H9 (cell line): ENCODE results near the gene MYT1. TPM values are rescaled to one million over a fixed set of nuclear protein-coding genes. Genes with fewer than 3 reads are reported as not detected.
A peak's percentile ranks its signal among the peaks of the same experiment; 100 is the strongest.
"Not testable (repeated sequence)": the region's sequence is repeated elsewhere in the genome, so short reads cannot be mapped to it uniquely, and the experiment has no call there.

Source experiments
- DNase-seq: peaks from one replicate; pipeline ENCODE4 v3.0.0-alpha.2; 2017
- H2AFZ ChIP-seq: one replicate; pipeline ENCODE4 v1.6.1; 2013; ENCODE audit warnings: mild to moderate bottlenecking, low read length, control low read depth, moderate library complexity
- H2AK5ac ChIP-seq: 2 replicates; pipeline ENCODE4 v1.6.1; 2013; ENCODE audit warnings: low read length, control low read depth, mixed read lengths; ENCODE audit not compliant: insufficient read length
- H2BK120ac ChIP-seq: one replicate; pipeline ENCODE4 v1.6.1; 2013; ENCODE audit warnings: low read depth, mild to moderate bottlenecking, low read length, control low read depth, inconsistent platforms; ENCODE audit not compliant: poor library complexity, severe bottlenecking
- H2BK12ac ChIP-seq: 2 replicates; pipeline ENCODE4 v1.6.1; 2013; ENCODE audit warnings: low read length, control low read depth, mixed read lengths, low read depth; ENCODE audit not compliant: insufficient read length
- H2BK15ac ChIP-seq: 2 replicates; pipeline ENCODE4 v1.6.1; 2013; ENCODE audit warnings: low read depth, low read length, control low read depth
- H2BK20ac ChIP-seq: one replicate; pipeline ENCODE4 v1.6.1; 2013; ENCODE audit warnings: low read depth, mild to moderate bottlenecking, low read length, control low read depth, inconsistent platforms; ENCODE audit not compliant: poor library complexity, severe bottlenecking
- H2BK5ac ChIP-seq: 2 replicates; pipeline ENCODE4 v1.6.1; 2013; ENCODE audit warnings: low read length, control low read depth, mixed read lengths; ENCODE audit not compliant: insufficient read length
- H3K14ac ChIP-seq: 2 replicates; pipeline ENCODE4 v1.6.1; 2013; ENCODE audit warnings: low read length, control low read depth; ENCODE audit not compliant: insufficient read depth
- H3K18ac ChIP-seq: 2 replicates; pipeline ENCODE4 v1.6.1; 2013; ENCODE audit warnings: low read depth, mild to moderate bottlenecking, mixed read lengths, low read length, control low read depth; ENCODE audit not compliant: insufficient read length
- H3K23ac ChIP-seq: 2 replicates; pipeline ENCODE4 v1.6.1; 2013; ENCODE audit warnings: low read length, control low read depth, mixed read lengths, low read depth; ENCODE audit not compliant: insufficient read length
- H3K23me2 ChIP-seq: 2 replicates; pipeline ENCODE4 v1.6.1; 2013; ENCODE audit warnings: low read depth, mild to moderate bottlenecking, mixed read lengths, low read length, control low read depth; ENCODE audit not compliant: insufficient read length, poor library complexity, severe bottlenecking
- H3K27ac ChIP-seq: 2 replicates; pipeline ENCODE4 v1.5.1; 2013; ENCODE audit warnings: low read length, control low read depth, mixed read lengths, low read depth; ENCODE audit not compliant: insufficient read length
- H3K27me3 ChIP-seq: 2 replicates; pipeline ENCODE4 v1.6.1; 2013; ENCODE audit warnings: low read length, control low read depth, inconsistent platforms; ENCODE audit not compliant: insufficient read depth
- H3K4ac ChIP-seq: 2 replicates; pipeline ENCODE4 v1.6.1; 2013; ENCODE audit warnings: low read depth, mild to moderate bottlenecking, control low read depth, inconsistent platforms, low read length, moderate library complexity
- H3K4me1 ChIP-seq: 2 replicates; pipeline ENCODE4 v1.6.1; 2013; ENCODE audit warnings: low read length, control low read depth, inconsistent platforms; ENCODE audit not compliant: insufficient read depth
- H3K4me2 ChIP-seq: 2 replicates; pipeline ENCODE4 v1.6.1; 2013; ENCODE audit warnings: low read length, control low read depth, mixed read lengths; ENCODE audit not compliant: insufficient read length, insufficient read depth
- H3K56ac ChIP-seq: 2 replicates; pipeline ENCODE4 v1.6.1; 2013; ENCODE audit warnings: low read depth, mild to moderate bottlenecking, mixed read lengths, low read length, control low read depth; ENCODE audit not compliant: insufficient read length
- H3K79me1 ChIP-seq: 2 replicates; pipeline ENCODE4 v1.6.1; 2013; ENCODE audit warnings: low read depth, mild to moderate bottlenecking, moderate library complexity, low read length, control low read depth, inconsistent platforms; ENCODE audit not compliant: insufficient read depth, poor library complexity, severe bottlenecking
- H3K79me2 ChIP-seq: 2 replicates; pipeline ENCODE4 v1.6.1; 2013; ENCODE audit warnings: low read length, control low read depth, inconsistent platforms; ENCODE audit not compliant: insufficient read depth
- H3K9ac ChIP-seq: 2 replicates; pipeline ENCODE4 v1.6.1; 2013; ENCODE audit warnings: low read length, control low read depth, mixed read lengths; ENCODE audit not compliant: insufficient read length; ENCODE audit errors: extremely low read depth
- H3K9me3 ChIP-seq: one replicate; pipeline ENCODE4 v1.6.1; 2013; ENCODE audit warnings: low read depth, low read length, inconsistent platforms; ENCODE audit not compliant: control insufficient read depth
- H3T11ph ChIP-seq: one replicate; pipeline ENCODE4 v1.6.1; 2013; ENCODE audit warnings: mild to moderate bottlenecking, low read length, control low read depth, inconsistent platforms
- H4K20me1 ChIP-seq: one replicate; pipeline ENCODE4 v1.6.1; 2013; ENCODE audit not compliant: control insufficient read depth, insufficient read length, insufficient read depth
- H4K5ac ChIP-seq: 2 replicates; pipeline ENCODE4 v1.6.1; 2013; ENCODE audit warnings: low read depth, mild to moderate bottlenecking, mixed read lengths, low read length, control low read depth; ENCODE audit not compliant: insufficient read length
- H4K8ac ChIP-seq: replicated peaks from 2 replicates; pipeline ENCODE4 v1.6.1; 2013; ENCODE audit warnings: low read length, control low read depth, mixed read lengths, low read depth; ENCODE audit not compliant: insufficient read length
- H4K91ac ChIP-seq: 2 replicates; pipeline ENCODE4 v1.6.1; 2013; ENCODE audit warnings: low read depth, mild to moderate bottlenecking, moderate library complexity, mixed read lengths, low read length, control low read depth; ENCODE audit not compliant: insufficient read length
- H3K27ac Mint-ChIP-seq, 3 experiments: 2 replicates in 2 of 3; 3 replicates in 1 of 3; pipeline ENCODE4 v1.8.0; 2020 to 2021; ENCODE audit warnings: mixed read lengths in 3 of 3, mild to moderate bottlenecking in 1 of 3, moderate library complexity in 1 of 3
- H3K27me3 Mint-ChIP-seq: 2 replicates; pipeline ENCODE4 v1.8.0; 2021; ENCODE audit warnings: low read depth, mild to moderate bottlenecking, moderate library complexity, mixed read lengths
- H3K36me3 Mint-ChIP-seq, 3 experiments: 2 replicates in 2 of 3; 3 replicates in 1 of 3; pipeline ENCODE4 v1.8.0; 2020 to 2021; ENCODE audit warnings: low read depth in 3 of 3, mixed read lengths in 3 of 3; ENCODE audit not compliant: insufficient read depth in 1 of 3
- H3K4me1 Mint-ChIP-seq, 2 experiments: 2 replicates each; pipeline ENCODE4 v1.8.0; 2020; ENCODE audit warnings: mixed read lengths in 2 of 2
- H3K4me3 Mint-ChIP-seq, 2 experiments: 2 replicates in 1 of 2; 3 replicates in 1 of 2; pipeline ENCODE4 v1.8.0; 2020 to 2021; ENCODE audit warnings: mild to moderate bottlenecking in 2 of 2, mixed read lengths in 2 of 2, moderate library complexity in 1 of 2
- H3K9me3 Mint-ChIP-seq, 2 experiments: 2 replicates in 1 of 2; 3 replicates in 1 of 2; pipeline ENCODE4 v1.8.0; 2020; ENCODE audit warnings: mild to moderate bottlenecking in 2 of 2, mixed read lengths in 2 of 2, moderate library complexity in 1 of 2
- WGBS: extraction: QIAGEN DNeasy Blood & Tissue Kit; methylation state at CpG from one replicate; pipeline ENCODE4 v1.1.7; 2013; ENCODE audit warnings: missing lambda C conversion rate, low lambda C conversion rate, mixed read lengths; ENCODE audit not compliant: insufficient read length; ENCODE audit errors: extremely low coverage; 5-methylcytosine and 5-hydroxymethylcytosine counted together
- total RNA-seq: library from RNA; stranded (reverse); gene quantifications from 2 replicates; pipeline ENCODE4 v1.2.1, GENCODE V29; 2021
- TF ChIP-seq, protein P1 (sequence below): fragments of 200-600 bp; sonication (generic); conservative IDR thresholded peaks from 3 replicates; pipeline ENCODE4 v1.8.0; 2021; ENCODE audit warnings: antibody characterized with exemption, mild to moderate bottlenecking

Gene MYT1
- total RNA-seq, 1 experiment from 2014 or later, result 0.79 TPM

DNA sequence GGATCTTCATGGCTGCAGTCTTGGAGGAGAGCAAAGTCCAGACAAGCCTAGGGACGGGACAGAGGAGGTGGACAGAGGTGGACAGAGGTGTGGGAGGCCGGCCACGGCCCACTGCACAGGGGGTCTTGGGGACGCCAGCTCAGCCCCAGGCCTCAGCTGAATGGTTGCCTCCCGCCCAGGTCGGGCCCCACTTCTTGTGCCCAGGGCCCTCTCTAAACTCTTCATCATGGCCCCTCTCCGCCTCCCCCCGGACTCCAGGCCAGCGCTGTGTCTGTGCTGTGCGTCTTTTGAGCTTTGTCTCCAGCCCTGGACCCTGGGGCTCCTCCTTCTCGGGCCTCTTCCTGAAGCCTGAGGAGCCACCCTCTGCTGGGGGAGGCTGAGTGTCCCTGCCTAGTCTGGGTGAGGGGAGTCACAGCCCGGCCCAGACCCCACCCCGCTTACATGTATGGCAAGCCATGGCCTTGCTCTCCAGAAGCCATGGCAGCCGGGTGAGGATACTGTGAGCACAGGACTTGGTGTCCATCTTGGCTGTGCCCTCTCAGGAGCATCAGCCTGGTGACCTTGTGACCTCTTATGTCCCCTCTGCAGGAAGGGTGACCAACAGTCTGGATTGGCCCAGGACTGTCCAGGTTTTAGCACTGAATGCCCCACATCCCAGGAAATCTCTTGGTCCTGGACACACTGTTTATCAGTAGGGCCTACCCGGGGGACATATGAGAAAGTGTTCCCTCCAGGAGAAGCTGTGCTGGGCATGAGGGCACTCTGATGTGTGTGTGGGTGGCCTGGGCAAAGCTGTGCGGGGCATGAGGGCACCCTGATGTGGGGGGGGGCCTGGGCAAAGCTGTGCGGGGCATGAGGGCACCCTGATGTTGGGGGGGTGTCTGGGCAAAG is 47.5 kb upstream of the MYT1 start:
- H3K9me3 Mint-ChIP-seq, result no peaks in the 10 kb centered on the region; a peak in 1 of 5 replicates
- Histone ChIP-seq H2AFZ (no peak overlapping the region), H3T11ph (no peak overlapping the region), H3K23ac (no peak overlapping the region), H3K27ac (no peak overlapping the region), H3K4ac (no peak overlapping the region), H3K56ac (no peak overlapping the region), H2BK12ac (no peak overlapping the region), H3K4me1 (no peaks in the 10 kb centered on the region), H3K27me3 (no peaks in the 10 kb centered on the region; the same call in 1 of the 2 replicates), H2BK20ac (no peak overlapping the region), H4K91ac (no peak overlapping the region), H4K5ac (no peak overlapping the region), H3K18ac (no peak overlapping the region), H2BK120ac (no peak overlapping the region), H3K4me2 (no peak overlapping the region), H3K79me2 (no peaks in the 10 kb centered on the region), H2BK15ac (no peak overlapping the region), H2BK5ac (no peak overlapping the region), H4K20me1 (peaks cover 3% of the 10 kb centered on the region), H3K9ac (no peak overlapping the region), H3K9me3 (no peaks in the 10 kb centered on the region), H3K23me2 (no peaks in the 10 kb centered on the region), H2AK5ac (no peak overlapping the region), H3K14ac (no peak overlapping the region), H4K8ac (no peak overlapping the region), H3K79me1 (no peaks in the 10 kb centered on the region)
- no peak overlapping the region for H3K27ac Mint-ChIP-seq
- peak overlapping the region in 1 of 2 experiments; percentile 24; a peak in 1 of 5 replicates for H3K4me3 Mint-ChIP-seq
- H3K36me3 Mint-ChIP-seq, result peaks cover 0 to 1% (median 0%) of the 10 kb centered on the region in 3 experiments; a peak in 1 of 7 replicates
- H3K4me1 Mint-ChIP-seq, result peaks cover 4 to 5% of the 10 kb centered on the region in 2 experiments; a peak in 3 of 4 replicates
- no CpG with 5 or more reads among the region's 17 CpGs for WGBS
- DNase-seq, result no peak
- H3K27me3 Mint-ChIP-seq, result peaks cover 8% of the 10 kb centered on the region
- TF ChIP-seq, protein P1, sequence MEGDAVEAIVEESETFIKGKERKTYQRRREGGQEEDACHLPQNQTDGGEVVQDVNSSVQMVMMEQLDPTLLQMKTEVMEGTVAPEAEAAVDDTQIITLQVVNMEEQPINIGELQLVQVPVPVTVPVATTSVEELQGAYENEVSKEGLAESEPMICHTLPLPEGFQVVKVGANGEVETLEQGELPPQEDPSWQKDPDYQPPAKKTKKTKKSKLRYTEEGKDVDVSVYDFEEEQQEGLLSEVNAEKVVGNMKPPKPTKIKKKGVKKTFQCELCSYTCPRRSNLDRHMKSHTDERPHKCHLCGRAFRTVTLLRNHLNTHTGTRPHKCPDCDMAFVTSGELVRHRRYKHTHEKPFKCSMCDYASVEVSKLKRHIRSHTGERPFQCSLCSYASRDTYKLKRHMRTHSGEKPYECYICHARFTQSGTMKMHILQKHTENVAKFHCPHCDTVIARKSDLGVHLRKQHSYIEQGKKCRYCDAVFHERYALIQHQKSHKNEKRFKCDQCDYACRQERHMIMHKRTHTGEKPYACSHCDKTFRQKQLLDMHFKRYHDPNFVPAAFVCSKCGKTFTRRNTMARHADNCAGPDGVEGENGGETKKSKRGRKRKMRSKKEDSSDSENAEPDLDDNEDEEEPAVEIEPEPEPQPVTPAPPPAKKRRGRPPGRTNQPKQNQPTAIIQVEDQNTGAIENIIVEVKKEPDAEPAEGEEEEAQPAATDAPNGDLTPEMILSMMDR, result no peak

DNA sequence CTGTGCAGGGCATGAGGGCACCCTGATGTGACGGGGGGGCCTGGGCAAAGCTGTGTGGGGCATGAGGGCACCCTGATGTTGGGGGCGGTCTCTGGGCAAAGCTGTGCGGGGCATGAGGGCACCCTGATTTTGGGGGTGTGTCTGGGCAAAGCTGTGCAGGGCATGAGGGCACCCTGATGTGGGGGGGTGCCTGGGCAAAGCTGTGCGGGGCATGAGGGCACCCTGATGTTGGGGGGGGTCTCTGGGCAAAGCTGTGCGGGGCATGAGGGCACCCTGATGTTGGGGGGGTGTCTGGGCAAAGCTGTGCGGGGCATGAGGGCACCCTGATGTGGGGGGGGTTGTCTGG is 46.8 kb upstream of the MYT1 start:
- H2BK20ac ChIP-seq, H2BK120ac ChIP-seq, DNase-seq, H2AK5ac ChIP-seq, H3K23me2 ChIP-seq, H2BK15ac ChIP-seq, H3K79me2 ChIP-seq, H3T11ph ChIP-seq, H4K20me1 ChIP-seq, H3K14ac ChIP-seq, H3K27ac ChIP-seq, H3K27me3 ChIP-seq, H4K91ac ChIP-seq, H4K8ac ChIP-seq, H2BK5ac ChIP-seq, H3K4ac ChIP-seq, H3K36me3 Mint-ChIP-seq, H3K18ac ChIP-seq, H3K4me1 Mint-ChIP-seq, H3K56ac ChIP-seq, H3K9ac ChIP-seq, H3K27ac Mint-ChIP-seq, H2BK12ac ChIP-seq, H3K4me1 ChIP-seq, H2AFZ ChIP-seq, H3K4me3 Mint-ChIP-seq, H4K5ac ChIP-seq, H3K9me3 Mint-ChIP-seq, H3K79me1 ChIP-seq, H3K4me2 ChIP-seq, H3K23ac ChIP-seq, H3K9me3 ChIP-seq: not testable (repeated sequence)
- H3K27me3 Mint-ChIP-seq, result peaks cover 13% of the 10 kb centered on the region
- WGBS, result no CpG with 5 or more reads among the region's 6 CpGs
